HG03571 (cell line): ENCODE results near the gene SLC37A2.

Source experiments
- ATAC-seq: cut with Tn5 transposase; IDR thresholded peaks from one replicate; pipeline ENCODE4 v1.9.1; 2021; ENCODE audit not compliant: unreplicated experiment

Gene SLC37A2

DNA sequence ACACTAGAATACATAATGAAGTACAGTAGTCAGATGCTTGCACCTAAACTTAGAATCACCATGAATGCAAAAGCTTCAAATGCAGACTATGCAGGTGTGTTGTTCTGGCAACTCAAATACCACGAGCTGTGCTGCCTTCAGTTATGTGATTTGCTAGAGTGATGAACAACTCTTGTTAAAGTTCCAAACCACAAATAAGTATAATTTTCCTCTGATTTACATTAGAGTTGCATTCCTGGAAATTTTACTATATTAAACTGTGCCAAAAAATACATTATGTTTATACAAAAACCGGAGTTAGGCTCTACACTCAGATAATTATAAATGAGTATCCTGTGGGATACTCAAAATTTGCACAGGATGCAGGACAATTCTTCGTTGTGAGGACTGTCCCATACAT, 45.4 kb downstream of the SLC37A2 start:
- no peak for ATAC-seq

GRCh38 chr11:125110506-125110905, 47.4 kb downstream of the SLC37A2 start:
- no peak for ATAC-seq

DNA sequence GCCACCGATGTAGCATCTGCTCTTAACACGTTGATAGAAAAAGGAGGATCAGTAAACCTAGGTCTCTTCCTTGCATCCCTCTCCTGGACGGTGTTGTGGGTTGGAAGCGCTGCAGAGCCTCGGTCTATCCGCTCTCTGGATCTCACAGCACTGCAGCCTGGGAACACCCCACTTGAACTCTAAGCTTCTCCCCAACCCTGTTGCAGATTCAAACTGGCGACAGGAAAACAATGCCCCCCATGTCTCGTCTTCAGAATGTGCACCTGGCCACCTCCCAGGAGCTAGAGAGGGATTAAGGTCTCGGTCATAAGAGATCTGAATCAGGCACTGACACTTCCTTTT, 47.9 kb downstream of the SLC37A2 start:
- ATAC-seq = no peak

DNA sequence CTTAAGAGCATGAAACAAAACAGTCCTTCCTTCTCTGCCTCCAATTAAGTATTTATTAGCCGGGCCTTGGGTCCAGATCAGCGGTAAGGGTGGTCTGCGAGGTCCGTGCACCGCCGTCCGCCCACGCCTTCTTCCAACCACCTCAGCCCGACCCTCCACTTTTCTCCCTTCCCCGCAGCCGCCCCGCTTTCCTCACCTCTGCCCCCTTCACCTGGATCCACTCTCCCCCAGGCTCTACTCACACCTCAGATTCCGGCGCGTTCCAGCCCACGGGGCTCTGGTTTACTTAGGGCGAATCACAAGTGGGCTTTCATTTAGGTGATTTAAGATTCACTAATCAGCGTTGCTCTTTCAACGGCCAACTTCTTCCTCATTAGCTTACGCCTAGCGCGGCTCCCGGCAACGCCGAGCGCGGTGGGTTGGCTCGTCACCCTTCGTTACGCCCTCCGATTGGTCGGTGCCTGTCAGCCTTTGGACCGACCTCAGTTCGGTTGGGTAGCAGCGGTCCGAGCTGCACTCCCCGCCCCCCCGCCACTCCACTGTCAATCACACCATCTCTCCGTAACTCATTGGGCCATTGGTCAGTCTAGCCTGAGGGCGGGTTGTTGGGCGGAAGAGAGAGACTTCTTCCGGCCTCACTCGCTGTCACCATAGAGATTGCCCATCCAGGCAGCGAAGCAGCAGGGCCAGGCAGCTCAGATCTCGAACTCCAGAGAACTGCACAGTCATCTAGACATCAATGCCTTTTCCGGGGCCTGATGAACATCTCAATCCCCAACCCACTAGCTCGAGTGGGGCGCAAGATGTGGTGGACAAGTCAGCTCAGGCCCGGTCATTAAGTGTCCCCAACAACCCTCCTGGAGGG, 48.5 kb downstream of the SLC37A2 start, which contains the start of gene TMEM218:
Gene TMEM218, minus strand, starts transcription at position 284 of the 865 bp plus-strand sequence. CDS start 9,385 bp downstream, outside the sequence.
- peak; percentile 97 for ATAC-seq

- ATAC-seq = no peak
These were observed 49.1 kb downstream of the SLC37A2 start for GRCh38 chr11:125112208-125112604.

DNA sequence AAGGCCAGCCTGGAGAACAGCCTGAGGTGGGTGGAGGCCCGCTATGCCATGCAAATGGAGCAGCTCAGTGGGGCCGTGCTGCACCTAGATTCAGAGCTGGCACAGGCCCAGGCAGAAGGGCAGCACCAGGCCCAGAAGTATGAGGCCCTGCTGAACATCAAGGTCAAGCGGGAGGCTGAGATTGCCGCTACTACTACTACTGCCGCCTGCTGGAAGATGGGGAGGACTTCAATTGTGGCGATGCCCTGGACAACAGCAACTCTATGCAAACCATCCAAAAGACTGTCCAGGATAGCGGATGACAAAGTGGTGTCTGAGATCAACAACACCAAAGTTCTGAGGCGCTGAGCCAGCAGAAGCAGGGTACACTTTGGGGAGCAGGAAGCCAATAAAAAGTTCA, 51.4 kb downstream of the SLC37A2 start:
- ATAC-seq = no peak

DNA sequence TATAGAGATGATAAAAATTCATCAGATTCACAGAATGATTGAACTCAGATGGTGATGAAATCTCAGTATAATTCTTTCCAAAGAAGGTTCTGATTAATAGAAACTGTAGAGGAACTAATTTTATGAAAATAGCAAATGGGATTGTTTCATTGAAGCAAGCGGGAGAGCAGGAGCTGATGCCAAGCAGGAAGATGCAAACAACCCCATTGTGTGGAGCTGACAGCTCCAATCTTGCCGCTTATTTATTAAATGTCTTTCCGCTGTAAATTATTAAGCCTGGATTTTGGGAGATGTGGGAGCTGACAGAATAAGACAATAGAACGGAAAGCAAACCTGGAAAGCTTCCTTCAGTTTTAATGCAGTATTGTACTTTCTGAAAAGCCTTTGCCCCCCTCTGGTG, 54.3 kb downstream of the SLC37A2 start:
- no peak for ATAC-seq

DNA sequence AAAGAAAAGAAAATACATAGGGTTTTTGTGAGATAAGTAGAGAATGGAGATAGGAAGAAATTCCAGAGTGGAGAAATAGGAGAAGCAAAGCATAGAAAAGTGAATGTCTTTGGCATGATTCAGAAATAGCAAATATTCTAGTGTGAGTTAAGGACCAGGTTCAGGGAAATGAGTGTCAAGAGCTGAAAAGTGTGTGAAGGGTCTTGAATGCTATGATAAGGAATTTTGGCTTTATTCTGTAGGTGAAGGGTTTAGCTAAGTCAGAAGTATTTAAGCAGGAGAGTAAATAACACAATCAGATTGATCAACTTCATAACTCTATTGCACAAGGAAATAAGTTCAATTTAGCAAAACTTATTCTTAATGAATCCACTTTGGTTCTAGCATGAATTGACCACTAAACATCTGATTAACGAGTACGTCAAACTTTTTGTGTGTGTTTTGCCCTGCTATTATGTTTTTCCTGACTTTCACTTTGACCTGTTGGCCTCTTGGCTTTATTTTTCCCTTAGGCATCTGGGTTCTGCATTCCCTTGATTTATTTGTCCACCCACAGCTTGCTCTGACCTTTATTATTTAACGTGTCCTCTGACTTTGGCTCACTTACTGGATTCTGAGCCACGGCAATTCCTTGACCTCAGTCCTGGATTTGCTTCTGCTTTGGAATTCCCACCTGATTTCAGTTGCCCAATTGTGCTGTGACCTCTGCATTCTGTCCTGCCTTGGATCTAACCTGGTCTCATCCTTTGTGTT, 60.3 kb downstream of the SLC37A2 start:
- ATAC-seq = no peak

GRCh38 chr11:125123947-125124617, 61.0 kb downstream of the SLC37A2 start:
- ATAC-seq = peak; percentile 82

DNA sequence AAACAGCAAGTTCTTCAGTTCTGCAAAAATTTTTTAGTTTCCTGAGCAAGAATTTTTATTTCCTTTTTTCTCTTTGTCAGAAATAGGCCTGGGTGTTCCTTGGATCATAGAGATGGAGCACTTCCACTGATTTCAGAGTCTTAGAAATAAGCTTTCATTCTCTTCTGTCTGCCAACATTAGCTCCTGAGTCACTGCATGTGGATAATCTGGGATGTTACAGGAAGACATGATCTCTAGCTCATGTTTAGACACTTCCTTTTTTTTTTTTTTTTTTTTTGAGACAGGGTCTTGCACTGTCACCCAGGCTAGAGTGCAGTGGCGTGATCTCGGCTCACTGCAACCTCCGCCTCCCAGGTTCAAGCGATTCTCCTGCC, 61.5 kb downstream of the SLC37A2 start:
- ATAC-seq = no peak

DNA sequence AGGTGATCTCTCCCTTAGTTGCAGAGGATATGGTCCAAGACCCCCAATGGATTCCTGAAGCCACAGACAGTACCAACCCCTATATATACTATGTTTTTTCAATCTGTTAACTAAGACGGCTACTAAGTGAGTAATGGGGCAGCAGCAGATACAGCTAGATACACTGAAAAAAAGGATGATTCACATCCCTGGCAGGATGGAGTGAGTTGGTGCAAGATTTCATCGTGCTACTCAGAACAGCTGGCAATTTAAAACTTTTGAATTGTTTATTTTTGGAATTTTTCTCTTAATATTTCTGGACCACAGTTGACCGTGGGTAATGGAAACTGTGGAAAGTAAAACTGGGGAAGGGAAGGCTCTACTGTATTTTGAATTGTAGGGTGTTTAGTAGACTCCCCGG, 65.3 kb downstream of the SLC37A2 start:
- no peak for ATAC-seq

DNA sequence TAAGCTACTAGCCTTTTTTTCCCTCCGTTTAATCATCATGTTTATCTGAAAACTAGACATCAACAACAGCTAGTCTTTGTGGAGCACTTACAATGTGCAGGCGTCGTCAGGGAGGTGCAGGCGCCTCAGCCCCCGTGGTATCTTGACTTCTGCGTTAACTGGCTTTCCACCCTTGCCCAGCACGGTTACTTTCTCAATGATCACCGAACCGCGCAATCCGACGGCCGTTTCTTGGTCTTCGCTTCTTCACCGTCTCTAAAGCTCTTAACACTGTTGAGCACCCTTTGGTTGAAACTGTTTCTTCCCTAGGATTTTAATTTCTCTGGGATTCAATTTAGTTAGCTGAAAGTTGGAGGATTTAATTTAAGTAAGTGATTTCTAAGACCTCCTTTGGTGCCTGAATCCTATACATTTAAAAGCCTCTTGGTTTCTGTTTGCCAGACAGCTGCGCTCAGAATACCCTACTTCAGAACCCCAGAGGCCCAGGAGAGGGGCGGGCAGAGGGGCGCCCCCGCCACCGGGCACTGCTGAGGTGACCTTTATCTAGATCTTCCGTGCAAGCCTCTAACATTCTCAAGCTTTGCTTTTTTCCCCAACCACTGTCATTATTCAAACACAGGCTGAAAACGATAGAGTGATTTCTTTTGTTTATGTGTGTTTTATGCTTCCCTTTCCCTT, 66.3 kb downstream of the SLC37A2 start:
- ATAC-seq = no peak

GRCh38 chr11:125132071-125132470, 69.0 kb downstream of the SLC37A2 start:
- ATAC-seq = no peak

DNA sequence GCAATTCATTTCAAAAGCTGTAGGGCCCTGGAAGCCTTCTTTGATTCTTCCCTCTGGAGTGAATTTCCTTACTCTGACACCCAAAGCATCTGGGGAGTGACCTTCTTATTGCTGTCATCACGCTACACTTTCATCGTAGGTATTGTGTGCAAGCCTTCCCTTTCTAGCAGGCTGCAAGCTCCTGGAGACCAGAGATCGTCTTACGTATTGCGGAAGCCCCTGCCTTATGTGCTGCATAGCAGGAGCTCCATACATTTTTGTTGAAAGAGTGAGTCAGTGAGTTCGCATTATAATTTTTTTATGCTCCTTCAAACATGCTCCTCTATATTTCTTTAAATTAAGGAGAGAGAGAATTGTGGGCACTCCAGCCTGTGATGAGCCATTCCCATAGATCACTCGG, 69.5 kb downstream of the SLC37A2 start:
- no peak for ATAC-seq

DNA sequence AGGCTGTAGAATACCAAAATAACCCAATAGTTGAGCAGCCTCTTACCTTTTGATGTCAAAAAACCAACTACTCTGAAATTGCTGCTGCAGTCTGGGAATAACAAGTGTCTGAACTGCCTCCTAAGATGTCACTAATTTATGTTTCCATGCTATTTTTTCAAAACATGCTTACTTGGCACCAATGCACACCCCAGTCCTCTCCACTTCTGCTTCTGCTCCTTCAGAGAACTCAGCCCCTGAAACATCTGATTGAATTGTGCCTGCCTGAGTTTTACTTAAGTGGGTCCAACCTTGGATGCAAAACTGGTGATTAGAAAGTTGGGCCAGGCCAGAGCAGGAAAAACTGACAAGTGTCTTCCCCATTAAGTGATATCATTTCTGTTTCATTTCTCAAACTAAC, 72.9 kb downstream of the SLC37A2 start:
- ATAC-seq = no peak

DNA sequence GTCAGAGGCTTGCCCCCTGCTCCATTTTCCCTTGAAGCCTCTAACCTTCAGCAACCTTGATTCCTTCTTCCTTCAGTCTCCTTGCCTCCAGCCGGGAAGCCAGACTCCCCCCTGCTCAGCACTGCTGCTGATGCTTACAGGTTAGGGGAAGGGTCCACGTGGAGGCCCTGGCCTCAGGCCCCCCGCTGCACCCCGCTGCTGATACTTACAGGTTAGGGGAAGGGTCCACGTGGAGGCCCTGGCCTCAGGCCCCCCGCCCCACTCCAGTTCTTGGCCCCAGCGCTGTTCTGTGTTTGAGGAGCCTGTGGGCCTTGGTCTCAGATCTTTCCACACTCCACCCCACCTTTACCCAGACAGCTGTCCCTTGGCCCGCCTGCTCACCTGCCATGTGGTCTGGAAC, 75.9 kb downstream of the SLC37A2 start:
- no peak for ATAC-seq

GRCh38 chr11:125139778-125140177, 76.7 kb downstream of the SLC37A2 start:
- no peak for ATAC-seq
